Activated naive CD4-positive, alpha-beta T cell treated with anti-CD3 and anti-CD28 coated beads, Interleukin-2, amount 50 U/mL, for 16 hours (primary cell): Measurements from ENCODE around the gene KLK15.

Experiments used
- DNase-seq: peaks from one replicate; pipeline ENCODE4 v3.0.0-alpha.2; 2020

KLK15 gene

GRCh38 chr19:50843205-50843604, 9.8 kb upstream of the KLK15 start:
- no peak for DNase-seq

DNA sequence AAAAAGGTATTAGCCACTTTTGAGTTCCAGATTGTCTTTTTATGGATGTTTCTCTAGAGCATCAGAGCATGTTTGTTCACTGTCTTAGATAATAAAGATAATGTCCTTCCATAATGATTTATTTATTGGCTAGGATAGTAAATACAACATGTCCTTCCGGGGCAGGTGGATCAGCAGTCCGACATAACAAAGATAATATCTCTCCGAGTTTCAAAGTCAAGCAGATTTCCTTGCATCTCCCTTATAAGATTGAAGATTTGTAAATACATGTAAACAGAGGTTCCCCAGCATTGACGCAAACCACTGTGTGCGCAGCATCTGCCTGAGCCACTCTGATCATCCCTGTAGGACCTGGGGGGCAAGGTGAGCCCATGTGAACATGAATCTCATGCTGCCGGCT, 8.8 kb upstream of the KLK15 start:
- DNase-seq: no peak

DNA sequence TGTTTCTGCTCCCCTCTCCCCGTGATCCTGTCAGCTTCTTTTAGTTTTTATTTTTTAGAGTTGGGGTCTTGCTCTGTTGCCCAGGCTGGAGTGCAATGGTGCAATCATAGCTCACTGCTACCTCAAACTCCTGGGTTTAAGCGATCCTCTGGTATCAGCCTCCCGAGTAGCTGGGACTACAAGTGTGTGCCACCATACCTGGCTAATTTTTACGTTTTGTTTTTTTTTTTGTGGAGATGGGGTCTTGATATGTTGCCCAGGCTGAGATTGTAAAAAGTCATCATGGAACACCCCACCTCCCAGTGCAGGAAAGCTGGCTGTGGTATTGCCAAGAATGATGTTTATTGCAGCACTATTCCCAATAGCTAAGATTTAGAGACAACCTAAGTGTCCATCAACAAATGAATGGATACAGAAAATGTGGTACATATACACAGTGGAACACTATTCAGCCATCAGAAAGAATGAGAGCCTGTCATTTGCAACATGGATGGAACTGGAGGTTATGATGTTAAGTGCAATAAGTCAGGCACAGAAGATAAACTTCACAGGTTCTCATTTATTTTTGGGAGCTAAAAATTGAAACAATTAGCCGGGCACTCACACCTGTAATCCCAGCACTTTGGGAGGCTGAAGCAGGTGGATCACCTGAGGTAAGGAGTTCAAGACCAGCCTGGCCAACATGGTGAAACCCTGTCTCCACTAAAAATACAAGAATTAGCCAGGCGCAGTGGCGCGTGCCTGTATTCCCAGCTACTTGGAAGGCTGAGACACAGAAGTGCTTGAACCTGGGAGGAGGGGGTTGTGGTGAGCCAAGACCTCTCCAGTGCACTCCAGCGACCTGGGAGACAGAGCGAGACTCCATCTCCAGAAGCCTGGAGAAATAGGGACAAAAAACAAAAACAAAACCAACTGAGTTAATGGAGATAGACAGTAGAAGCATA, 6.6 kb upstream of the KLK15 start:
- no peak for DNase-seq

GRCh38 chr19:50838239-50838638, 4.9 kb upstream of the KLK15 start:
- no peak for DNase-seq

DNA sequence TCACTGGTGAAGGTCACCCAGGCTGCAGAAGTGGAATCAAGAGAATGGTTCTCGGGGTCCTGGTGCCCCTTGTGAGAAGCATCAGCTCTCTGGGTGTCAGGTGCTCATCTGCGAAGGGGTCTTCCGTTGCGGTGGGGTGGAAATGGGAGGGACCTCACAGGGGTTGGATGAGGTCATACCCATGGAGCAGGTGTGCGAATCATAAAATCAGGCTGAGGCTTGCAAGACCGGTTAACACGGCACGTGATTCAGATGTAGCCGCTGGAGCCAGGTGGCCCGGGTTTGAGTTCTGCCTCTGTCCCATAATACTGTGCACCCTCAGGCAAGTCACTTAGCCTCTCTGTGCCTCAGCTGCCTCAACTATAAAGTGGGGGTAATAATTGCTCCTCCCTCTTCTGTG, 3.9 kb upstream of the KLK15 start:
- DNase-seq: no peak

DNA sequence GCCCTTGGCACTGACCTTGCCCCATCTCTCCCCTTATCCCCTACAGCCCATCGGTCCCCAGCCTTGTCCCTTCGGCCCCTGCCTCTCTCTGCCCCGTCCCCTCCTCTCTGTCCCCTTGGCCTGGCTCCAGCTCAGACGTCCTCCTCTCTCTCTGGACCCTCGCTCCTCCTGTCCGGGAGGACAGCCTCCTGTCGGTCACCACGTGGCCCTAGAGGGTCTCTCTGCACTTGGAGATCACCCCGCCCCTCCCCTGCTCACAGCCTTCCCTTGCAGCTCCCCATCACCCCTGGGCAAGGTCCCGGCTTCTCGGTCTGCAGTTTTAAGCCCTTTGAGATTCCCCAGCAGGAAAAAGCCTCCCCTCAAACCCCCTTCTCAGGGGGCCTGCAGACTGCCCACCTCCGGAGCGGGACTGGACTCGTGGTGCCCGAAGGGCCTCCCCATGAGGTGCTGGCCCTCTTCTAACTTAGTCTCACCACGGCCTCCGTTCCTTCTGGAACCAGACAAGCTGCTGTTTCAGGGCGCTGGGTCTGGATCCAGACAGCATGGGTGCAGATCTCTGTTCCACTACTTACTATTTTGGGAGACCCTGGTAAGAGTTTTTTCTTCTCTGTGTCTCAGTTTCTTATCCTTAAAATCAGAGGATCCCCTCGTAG, 3.3 kb upstream of the KLK15 start:
- no peak for DNase-seq

GRCh38 chr19:50835785-50836542, 2.6 kb upstream of the KLK15 start:
- DNase-seq: peak; percentile 76

GRCh38 chr19:50835103-50835784, 1.9 kb upstream of the KLK15 start:
- DNase-seq: no peak

DNA sequence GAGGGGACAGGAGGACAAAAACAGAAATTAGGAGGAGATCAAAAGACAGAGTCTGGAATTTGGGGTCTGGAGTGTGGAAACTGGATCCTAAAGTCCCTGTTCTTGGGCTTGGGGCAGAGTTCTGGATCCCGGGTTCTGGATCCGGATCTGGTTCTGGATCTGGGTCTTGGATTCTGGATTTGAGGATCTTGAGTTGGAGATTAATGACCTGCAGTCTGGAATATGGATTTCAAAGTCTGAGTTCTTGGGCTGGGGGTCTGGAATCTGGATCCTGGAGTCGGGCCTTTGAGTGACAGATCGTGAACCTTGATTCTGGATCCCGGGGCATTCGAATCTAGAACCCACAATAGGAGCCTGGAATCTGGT, 411 bp upstream of the KLK15 start:
- DNase-seq: no peak

- DNase-seq: no peak
These were observed 708 bp downstream of the KLK15 start for GRCh38 chr19:50832666-50833065.

- no peak for DNase-seq
These were observed 2.4 kb downstream of the KLK15 start for GRCh38 chr19:50831026-50831396.

- no peak for DNase-seq
These were observed 2.9 kb downstream of the KLK15 start for GRCh38 chr19:50830266-50831025.

GRCh38 chr19:50829801-50830200, 3.6 kb downstream of the KLK15 start:
- no peak for DNase-seq

GRCh38 chr19:50827476-50827875, 5.9 kb downstream of the KLK15 start:
- DNase-seq: no peak

- DNase-seq: no peak
These were observed 6.7 kb downstream of the KLK15 start for GRCh38 chr19:50826492-50827240.

GRCh38 chr19:50823389-50824042, 9.9 kb downstream of the KLK15 start, which contains the start of gene KLK1:
Gene KLK1 (minus strand): TSS chr19:50823787. CDS start chr19:50823748, 39 bp downstream.
- no peak for DNase-seq

DNA sequence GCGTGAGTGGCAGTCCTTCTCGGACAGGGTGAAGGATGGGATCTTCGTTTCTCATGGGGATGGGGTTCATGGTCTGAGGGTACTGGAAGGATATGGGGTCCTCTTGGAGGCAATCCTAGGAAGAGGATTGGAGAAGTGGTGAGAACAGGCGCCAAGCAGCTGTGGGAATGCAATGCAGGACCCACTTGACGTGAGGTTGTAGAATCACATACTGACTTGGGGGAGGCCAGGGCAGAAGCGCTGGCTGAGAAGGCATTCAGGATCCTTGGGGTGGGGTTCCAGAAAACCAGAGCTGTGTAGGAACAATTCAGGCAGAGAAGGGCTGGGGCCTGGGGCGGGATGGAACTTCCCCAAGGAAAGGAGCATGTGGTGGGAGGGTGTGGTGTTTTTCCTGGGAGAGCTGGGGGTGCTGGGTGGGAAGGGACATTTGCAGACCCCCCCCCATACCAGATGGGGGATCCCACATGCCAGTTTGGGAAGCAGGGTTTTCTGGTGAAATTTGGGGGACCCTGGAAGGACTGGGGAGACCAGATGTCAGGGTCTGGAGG, 10.6 kb downstream of the KLK15 start:
- no peak for DNase-seq

GRCh38 chr19:50821622-50822021, 11.8 kb downstream of the KLK15 start:
- DNase-seq: no peak

DNA sequence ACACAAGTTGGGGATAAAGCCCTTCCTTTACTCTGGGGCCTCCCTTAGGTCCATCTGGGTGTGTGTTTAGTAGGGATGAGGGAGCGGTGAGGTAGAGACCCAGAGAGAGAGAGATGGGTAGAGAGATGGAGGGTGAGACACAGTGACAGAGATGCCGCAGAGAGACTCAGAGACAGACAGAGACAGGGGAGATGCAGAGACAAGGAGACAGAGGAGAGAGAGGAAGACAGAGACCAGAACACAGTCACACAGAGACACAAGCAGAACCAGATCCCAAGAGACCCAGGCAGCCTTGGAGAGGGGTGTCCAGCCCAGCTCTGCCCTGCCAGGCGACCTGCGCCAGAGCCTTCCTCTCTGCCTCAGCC, 12.1 kb downstream of the KLK15 start:
- no peak for DNase-seq

- DNase-seq: no peak
These were observed 12.7 kb downstream of the KLK15 start for GRCh38 chr19:50820549-50821247.
